Measurements from ENCODE around the gene TCP11.

Gene TCP11

DNA sequence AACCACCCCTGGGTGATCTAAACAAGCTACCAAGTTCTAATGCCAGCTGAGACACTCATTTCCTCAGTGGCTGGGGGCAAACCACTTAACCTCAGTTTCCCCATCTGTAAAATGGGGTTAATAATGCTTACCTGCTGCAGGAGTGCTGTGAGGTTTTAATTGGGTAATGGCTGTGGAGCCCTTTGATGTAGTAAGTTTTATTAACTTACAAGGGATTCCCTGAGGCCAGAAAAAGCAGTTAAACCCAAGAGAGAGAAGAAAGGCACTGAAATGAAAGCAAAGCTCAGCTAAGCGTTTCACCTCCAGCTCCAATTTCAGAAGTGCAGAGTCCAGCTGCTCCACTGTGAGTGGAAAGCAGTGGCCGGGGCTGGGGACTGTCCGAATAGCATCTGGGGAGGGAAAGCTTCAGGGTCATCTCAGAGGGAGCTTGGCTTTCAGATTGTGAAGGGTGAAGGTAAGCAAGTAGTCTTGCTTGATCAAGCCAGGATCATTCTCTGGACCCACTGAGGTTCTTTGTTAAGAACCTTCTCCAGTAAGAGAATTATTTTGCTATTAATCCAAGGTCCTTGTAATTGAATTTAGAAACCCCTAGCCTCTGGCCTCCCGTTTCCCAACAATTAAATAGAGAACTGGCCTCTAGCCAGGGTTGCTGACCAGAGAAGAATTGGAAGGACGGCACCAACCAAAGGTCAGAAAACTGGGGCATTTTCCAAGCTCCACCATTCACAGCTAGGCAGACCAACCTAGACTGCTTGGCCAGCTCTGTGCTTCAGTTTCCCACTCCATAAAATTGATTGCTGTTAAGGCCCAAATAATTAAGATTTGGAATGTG, 20.9 kb upstream of the TCP11 start (continued):
- TF ChIP-seq, protein P1, sequence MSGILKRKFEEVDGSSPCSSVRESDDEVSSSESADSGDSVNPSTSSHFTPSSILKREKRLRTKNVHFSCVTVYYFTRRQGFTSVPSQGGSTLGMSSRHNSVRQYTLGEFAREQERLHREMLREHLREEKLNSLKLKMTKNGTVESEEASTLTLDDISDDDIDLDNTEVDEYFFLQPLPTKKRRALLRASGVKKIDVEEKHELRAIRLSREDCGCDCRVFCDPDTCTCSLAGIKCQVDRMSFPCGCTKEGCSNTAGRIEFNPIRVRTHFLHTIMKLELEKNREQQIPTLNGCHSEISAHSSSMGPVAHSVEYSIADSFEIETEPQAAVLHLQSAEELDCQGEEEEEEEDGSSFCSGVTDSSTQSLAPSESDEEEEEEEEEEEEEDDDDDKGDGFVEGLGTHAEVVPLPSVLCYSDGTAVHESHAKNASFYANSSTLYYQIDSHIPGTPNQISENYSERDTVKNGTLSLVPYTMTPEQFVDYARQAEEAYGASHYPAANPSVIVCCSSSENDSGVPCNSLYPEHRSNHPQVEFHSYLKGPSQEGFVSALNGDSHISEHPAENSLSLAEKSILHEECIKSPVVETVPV (CRISPR knock-in tag; IDR thresholded peaks at IDR 0.05) = no peak

DNA sequence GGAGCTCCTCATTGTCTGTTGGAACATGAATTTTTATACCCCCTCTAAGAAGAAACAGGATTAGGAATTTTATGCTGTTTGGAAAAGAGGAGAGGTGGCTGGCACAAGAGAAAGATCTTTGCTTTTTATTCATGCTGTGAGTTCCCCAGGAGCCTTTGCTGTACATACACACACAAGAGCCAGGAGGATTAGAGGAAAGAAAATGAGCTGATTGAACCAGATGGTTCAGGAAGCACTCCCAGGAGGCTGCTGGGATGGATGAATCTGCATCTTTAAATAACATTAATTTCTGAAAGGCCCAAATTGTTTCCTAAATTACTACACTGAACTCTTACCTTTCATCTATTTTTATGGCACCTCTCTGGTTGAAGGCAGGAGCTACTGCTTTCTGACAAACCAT, 20.1 kb upstream of the TCP11 start:
- ATAC-seq = peak; percentile 24; the same call in 1 of the 3 replicates

DNA sequence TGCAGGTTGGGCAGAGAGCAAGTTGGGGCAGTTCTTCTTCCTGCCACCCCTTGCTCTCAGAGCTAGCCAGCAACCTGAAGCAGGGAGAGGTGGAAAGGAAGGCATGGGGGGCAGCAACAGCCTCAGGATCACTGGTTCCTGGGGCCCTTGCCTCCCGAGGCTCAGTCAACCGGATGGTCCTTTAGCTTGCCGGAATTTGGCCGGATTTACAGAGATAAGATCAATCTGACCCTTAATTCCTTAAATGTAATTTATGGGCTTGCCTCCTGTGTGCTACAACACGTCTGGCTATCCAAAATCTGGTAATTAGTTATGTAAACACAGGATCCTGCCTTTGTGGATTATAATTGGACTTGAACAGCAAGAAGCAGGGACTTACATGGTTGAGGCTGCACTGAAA, 19.5 kb upstream of the TCP11 start:
- peak; percentile 30; the same call in 2 of the 3 replicates for ATAC-seq
- TF ChIP-seq TOX (CRISPR knock-in tag; IDR thresholded peaks at IDR 0.05; ENCODE audit: borderline replicate concordance) (no peak), ARNTL (CRISPR knock-in tag; IDR thresholded peaks at IDR 0.05; ENCODE audit: borderline replicate concordance, low read depth) (no peak), ESRRG (CRISPR knock-in tag; IDR thresholded peaks at IDR 0.05) (no peak), TCF4 (CRISPR knock-in tag; IDR thresholded peaks at IDR 0.05; ENCODE audit: borderline replicate concordance) (no peak), ZC3H10 (CRISPR knock-in tag; IDR thresholded peaks at IDR 0.05) (no peak), RARB (CRISPR knock-in tag; IDR thresholded peaks at IDR 0.05) (no peak), OSR1 (CRISPR knock-in tag; IDR thresholded peaks at IDR 0.05) (no peak), ZNF70 (CRISPR knock-in tag; IDR thresholded peaks at IDR 0.05) (no peak), ZNF565 (CRISPR knock-in tag; conservative IDR thresholded peaks at IDR 0.05; ENCODE audit: low read depth) (no peak), CSDC2 (CRISPR knock-in tag; IDR thresholded peaks at IDR 0.05) (no peak), SNAI2 (CRISPR knock-in tag; IDR thresholded peaks at IDR 0.05) (no peak), ZFP30 (CRISPR knock-in tag; IDR thresholded peaks at IDR 0.05) (no peak), GLIS3 (CRISPR knock-in tag; IDR thresholded peaks at IDR 0.05) (no peak), ZNF8 (CRISPR knock-in tag; IDR thresholded peaks at IDR 0.05) (no peak), PPARA (CRISPR knock-in tag; IDR thresholded peaks at IDR 0.05; ENCODE audit: borderline replicate concordance) (no peak)
- TF ChIP-seq, protein P1 (CRISPR knock-in tag; IDR thresholded peaks at IDR 0.05) = no peak
- TF ChIP-seq, protein P2, sequence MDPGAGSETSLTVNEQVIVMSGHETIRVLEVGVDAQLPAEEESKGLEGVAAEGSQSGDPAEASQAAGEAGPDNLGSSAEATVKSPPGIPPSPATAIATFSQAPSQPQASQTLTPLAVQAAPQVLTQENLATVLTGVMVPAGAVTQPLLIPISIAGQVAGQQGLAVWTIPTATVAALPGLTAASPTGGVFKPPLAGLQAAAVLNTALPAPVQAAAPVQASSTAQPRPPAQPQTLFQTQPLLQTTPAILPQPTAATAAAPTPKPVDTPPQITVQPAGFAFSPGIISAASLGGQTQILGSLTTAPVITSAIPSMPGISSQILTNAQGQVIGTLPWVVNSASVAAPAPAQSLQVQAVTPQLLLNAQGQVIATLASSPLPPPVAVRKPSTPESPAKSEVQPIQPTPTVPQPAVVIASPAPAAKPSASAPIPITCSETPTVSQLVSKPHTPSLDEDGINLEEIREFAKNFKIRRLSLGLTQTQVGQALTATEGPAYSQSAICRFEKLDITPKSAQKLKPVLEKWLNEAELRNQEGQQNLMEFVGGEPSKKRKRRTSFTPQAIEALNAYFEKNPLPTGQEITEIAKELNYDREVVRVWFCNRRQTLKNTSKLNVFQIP (CRISPR knock-in tag; IDR thresholded peaks at IDR 0.05; ENCODE audit: borderline replicate concordance, low read depth) = no peak
- TF ChIP-seq, protein P3, sequence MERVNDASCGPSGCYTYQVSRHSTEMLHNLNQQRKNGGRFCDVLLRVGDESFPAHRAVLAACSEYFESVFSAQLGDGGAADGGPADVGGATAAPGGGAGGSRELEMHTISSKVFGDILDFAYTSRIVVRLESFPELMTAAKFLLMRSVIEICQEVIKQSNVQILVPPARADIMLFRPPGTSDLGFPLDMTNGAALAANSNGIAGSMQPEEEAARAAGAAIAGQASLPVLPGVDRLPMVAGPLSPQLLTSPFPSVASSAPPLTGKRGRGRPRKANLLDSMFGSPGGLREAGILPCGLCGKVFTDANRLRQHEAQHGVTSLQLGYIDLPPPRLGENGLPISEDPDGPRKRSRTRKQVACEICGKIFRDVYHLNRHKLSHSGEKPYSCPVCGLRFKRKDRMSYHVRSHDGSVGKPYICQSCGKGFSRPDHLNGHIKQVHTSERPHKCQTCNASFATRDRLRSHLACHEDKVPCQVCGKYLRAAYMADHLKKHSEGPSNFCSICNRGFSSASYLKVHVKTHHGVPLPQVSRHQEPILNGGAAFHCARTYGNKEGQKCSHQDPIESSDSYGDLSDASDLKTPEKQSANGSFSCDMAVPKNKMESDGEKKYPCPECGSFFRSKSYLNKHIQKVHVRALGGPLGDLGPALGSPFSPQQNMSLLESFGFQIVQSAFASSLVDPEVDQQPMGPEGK (CRISPR knock-in tag; IDR thresholded peaks at IDR 0.05; ENCODE audit: borderline replicate concordance) = no peak

More for the DNA sequence above, 20.1 kb upstream of the TCP11 start:
- TF ChIP-seq, protein P4, sequence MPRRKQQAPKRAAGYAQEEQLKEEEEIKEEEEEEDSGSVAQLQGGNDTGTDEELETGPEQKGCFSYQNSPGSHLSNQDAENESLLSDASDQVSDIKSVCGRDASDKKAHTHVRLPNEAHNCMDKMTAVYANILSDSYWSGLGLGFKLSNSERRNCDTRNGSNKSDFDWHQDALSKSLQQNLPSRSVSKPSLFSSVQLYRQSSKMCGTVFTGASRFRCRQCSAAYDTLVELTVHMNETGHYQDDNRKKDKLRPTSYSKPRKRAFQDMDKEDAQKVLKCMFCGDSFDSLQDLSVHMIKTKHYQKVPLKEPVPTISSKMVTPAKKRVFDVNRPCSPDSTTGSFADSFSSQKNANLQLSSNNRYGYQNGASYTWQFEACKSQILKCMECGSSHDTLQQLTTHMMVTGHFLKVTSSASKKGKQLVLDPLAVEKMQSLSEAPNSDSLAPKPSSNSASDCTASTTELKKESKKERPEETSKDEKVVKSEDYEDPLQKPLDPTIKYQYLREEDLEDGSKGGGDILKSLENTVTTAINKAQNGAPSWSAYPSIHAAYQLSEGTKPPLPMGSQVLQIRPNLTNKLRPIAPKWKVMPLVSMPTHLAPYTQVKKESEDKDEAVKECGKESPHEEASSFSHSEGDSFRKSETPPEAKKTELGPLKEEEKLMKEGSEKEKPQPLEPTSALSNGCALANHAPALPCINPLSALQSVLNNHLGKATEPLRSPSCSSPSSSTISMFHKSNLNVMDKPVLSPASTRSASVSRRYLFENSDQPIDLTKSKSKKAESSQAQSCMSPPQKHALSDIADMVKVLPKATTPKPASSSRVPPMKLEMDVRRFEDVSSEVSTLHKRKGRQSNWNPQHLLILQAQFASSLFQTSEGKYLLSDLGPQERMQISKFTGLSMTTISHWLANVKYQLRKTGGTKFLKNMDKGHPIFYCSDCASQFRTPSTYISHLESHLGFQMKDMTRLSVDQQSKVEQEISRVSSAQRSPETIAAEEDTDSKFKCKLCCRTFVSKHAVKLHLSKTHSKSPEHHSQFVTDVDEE (CRISPR knock-in tag; IDR thresholded peaks at IDR 0.05) = no peak
- TF ChIP-seq, protein P5, sequence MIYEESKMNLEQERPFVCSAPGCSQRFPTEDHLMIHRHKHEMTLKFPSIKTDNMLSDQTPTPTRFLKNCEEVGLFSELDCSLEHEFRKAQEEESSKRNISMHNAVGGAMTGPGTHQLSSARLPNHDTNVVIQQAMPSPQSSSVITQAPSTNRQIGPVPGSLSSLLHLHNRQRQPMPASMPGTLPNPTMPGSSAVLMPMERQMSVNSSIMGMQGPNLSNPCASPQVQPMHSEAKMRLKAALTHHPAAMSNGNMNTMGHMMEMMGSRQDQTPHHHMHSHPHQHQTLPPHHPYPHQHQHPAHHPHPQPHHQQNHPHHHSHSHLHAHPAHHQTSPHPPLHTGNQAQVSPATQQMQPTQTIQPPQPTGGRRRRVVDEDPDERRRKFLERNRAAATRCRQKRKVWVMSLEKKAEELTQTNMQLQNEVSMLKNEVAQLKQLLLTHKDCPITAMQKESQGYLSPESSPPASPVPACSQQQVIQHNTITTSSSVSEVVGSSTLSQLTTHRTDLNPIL (CRISPR knock-in tag; IDR thresholded peaks at IDR 0.05; ENCODE audit: low read depth) = no peak
- TF ChIP-seq, protein P3 (CRISPR knock-in tag; IDR thresholded peaks at IDR 0.05; ENCODE audit: borderline replicate concordance) = no peak
- TF ChIP-seq GLIS3 (CRISPR knock-in tag; IDR thresholded peaks at IDR 0.05) = no peak
- TF ChIP-seq ESRRG (CRISPR knock-in tag; IDR thresholded peaks at IDR 0.05) = no peak
- no peak for TF ChIP-seq TCF4 (CRISPR knock-in tag; IDR thresholded peaks at IDR 0.05; ENCODE audit: borderline replicate concordance)
- TF ChIP-seq TOX (CRISPR knock-in tag; IDR thresholded peaks at IDR 0.05; ENCODE audit: borderline replicate concordance) = no peak
- no peak for TF ChIP-seq ISL1 (CRISPR knock-in tag; IDR thresholded peaks at IDR 0.05)
- no peak for TF ChIP-seq ZNF70 (CRISPR knock-in tag; IDR thresholded peaks at IDR 0.05)
- TF ChIP-seq OSR1 (CRISPR knock-in tag; IDR thresholded peaks at IDR 0.05) = no peak
- no peak for TF ChIP-seq ARNTL (CRISPR knock-in tag; IDR thresholded peaks at IDR 0.05; ENCODE audit: borderline replicate concordance, low read depth)
